ENCODE measurements around the gene AGBL1. TPM values are rescaled to one million over a fixed set of nuclear protein-coding genes. Genes with fewer than 3 reads are reported as not detected.

AGBL1 gene
- polyA plus RNA-seq, 1 experiment, result not detected

GRCh38 chr15:86591158-86591557 is 511.5 kb downstream of the AGBL1 start:
- peaks cover 8% of the 10 kb centered on the region; the same call in 1 of the 2 replicates for H3K9me3 ChIP-seq (ENCODE audit: control insufficient read depth, insufficient read depth, low read length)
- H3K4me3 ChIP-seq (ENCODE audit: low read depth, low read length), result no peak overlapping the region
- CTCF ChIA-PET, result no interaction called here
- no peak overlapping the region for H3K27ac ChIP-seq (ENCODE audit: low read depth, low read length)
- no peaks in the 10 kb centered on the region for H3K27me3 ChIP-seq (ENCODE audit: control insufficient read depth, insufficient read depth, low read length)
- POLR2A ChIA-PET, result no interaction called here
- no peak for DNase-seq (ENCODE audit: low read depth, low spot score)
- no peak for TF ChIP-seq CTCF (IDR thresholded peaks at IDR 0.05; ENCODE audit: low read depth, low read length)

DNA sequence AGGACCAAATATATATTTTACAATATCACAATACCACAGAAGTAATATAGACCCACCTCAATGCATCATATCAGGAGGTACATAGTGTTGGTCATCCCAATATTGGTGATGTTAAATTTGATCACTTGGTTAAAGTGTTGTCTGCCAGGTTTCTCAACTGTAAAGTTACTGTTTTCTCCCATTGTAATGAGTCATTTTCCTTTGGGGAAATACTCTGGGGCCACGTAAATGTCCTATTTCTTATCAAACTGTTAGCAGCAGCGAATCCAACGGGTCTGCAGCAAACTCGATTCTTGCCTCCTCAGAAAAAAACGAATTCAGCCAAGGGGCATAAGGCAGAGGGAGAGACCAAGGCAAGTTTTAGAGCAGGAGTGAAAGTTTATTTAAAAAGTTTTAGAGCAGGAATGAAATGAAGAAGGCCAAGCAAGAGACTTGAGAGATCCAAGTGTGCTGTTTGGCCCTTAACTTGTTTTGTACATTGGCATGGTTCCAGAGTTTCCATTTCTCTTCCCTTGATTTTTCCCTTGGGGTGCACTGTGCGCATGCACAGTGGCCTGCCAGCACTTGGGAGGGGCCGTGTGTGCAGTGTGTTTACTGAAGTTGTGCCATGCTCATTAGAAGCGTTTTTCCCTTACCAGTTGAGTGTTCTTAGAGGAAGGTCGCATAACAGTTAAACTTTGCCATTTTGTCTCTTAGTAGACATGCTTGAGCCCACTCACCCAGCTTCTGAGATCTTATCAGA is 512.5 kb downstream of the AGBL1 start:
- POLR2A ChIA-PET, result no interaction called here
- CTCF ChIA-PET, result no interaction called here

DNA sequence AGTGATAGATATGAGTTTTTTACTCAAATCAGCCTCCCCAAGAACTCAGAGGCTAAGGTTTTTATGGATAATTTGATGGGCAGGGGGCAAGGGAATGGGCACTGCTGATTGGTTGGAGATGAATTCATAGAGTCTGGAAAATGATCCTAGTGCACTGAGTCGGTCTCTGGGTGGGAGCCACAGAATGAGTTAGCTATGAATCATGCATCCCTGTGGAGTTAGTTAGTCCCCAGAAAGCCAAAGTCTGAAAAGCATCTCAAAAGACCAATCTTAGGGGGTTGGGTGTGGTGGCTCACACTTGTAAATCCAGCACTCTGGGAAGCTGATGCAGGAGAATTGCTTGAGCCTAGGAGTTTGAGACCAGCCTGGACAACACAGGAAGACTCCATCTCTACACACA is 516.1 kb downstream of the AGBL1 start:
- ChIA-PET POLR2A (no interaction called here), CTCF (no interaction called here)
- DNase-seq (ENCODE audit: low read depth, low spot score), result no peak
- Histone ChIP-seq H3K27ac (ENCODE audit: low read depth, low read length) (no peak overlapping the region), H3K9me3 (ENCODE audit: control insufficient read depth, insufficient read depth, low read length) (peaks cover 5% of the 10 kb centered on the region; the same call in 1 of the 2 replicates), H3K4me3 (ENCODE audit: low read depth, low read length) (no peak overlapping the region), H3K27me3 (ENCODE audit: control insufficient read depth, insufficient read depth, low read length) (no peaks in the 10 kb centered on the region)
- no peak for TF ChIP-seq CTCF (IDR thresholded peaks at IDR 0.05; ENCODE audit: low read depth, low read length)

More for the DNA sequence above, 512.5 kb downstream of the AGBL1 start:
- Histone ChIP-seq H3K27ac (ENCODE audit: low read depth, low read length) (no peak overlapping the region), H3K4me3 (ENCODE audit: low read depth, low read length) (no peak overlapping the region), H3K9me3 (ENCODE audit: control insufficient read depth, insufficient read depth, low read length) (peaks cover 8% of the 10 kb centered on the region; the same call in 1 of the 2 replicates), H3K27me3 (ENCODE audit: control insufficient read depth, insufficient read depth, low read length) (no peaks in the 10 kb centered on the region)
- TF ChIP-seq CTCF (IDR thresholded peaks at IDR 0.05; ENCODE audit: low read depth, low read length), result no peak
- no peak for DNase-seq (ENCODE audit: low read depth, low spot score)

DNA sequence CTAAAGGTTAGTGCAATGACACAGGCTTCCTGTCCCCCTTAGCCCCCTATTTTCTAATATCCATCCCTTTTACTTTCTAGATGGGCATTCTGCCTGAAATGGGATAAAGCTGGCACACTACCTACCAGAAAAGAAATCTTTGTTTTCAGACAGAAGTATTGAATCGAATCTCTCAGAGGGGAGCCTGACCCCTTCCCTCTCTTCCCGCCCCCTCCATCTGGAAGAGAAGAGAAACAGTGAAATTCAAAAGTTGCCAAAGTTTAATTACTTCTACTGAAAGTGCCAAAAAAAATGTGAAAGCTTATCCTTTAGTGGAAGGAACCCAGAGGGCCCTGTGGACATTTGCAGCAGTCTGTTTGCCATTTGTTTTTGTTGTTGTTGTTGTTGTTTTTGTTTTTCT is 523.8 kb downstream of the AGBL1 start:
- H3K4me3 ChIP-seq (ENCODE audit: low read depth, low read length), result no peak overlapping the region
- POLR2A ChIA-PET, result no interaction called here
- no peaks in the 10 kb centered on the region for H3K27me3 ChIP-seq (ENCODE audit: control insufficient read depth, insufficient read depth, low read length)
- no peak for DNase-seq (ENCODE audit: low read depth, low spot score)
- TF ChIP-seq CTCF (IDR thresholded peaks at IDR 0.05; ENCODE audit: low read depth, low read length), result no peak
- H3K27ac ChIP-seq (ENCODE audit: low read depth, low read length), result no peak overlapping the region
- CTCF ChIA-PET, result no interaction called here
- H3K9me3 ChIP-seq (ENCODE audit: control insufficient read depth, insufficient read depth, low read length), result no peaks in the 10 kb centered on the region

DNA sequence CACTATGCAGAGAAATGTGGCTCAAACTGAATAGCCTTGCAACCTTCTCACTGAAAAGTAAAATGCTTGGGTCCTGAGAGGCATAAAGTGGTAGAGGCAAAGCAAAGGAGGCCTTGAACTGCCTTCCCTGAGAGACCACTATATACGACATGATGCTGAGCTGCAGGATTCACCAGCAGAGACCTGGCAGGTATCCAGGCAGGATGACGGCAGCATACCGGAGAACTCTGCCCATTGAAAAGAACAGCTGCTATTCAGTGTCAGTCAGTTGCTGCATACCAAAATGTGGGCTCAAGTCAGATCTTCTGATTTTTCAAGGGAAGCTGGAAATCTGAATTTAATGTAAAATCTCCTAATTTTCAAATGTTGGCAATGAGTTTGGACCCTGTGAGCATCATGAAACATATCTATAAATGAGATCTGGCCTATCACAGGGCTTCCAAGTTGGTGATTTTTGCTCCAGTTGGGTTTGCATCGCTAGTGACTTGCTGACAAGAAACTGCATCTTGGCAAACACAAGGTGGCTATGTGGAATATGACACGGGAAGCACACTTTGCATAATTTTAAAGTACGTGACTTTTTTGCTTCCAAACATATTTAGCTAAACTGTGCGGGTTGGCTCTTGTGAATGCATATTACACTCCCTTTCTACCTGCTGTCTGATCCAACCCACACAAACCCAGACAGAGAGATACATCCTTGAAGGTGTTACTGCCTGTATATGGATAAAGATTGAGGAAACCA is 529.0 kb downstream of the AGBL1 start:
- ChIA-PET CTCF (no interaction called here), POLR2A (no interaction called here)
- no peak for DNase-seq (ENCODE audit: low read depth, low spot score)
- Histone ChIP-seq H3K4me3 (ENCODE audit: low read depth, low read length) (no peak overlapping the region), H3K9me3 (ENCODE audit: control insufficient read depth, insufficient read depth, low read length) (no peaks in the 10 kb centered on the region), H3K27ac (ENCODE audit: low read depth, low read length) (no peak overlapping the region), H3K27me3 (ENCODE audit: control insufficient read depth, insufficient read depth, low read length) (no peaks in the 10 kb centered on the region)
- TF ChIP-seq CTCF (IDR thresholded peaks at IDR 0.05; ENCODE audit: low read depth, low read length), result no peak
